Colonic mucosa (tissue), 4 donors: ENCODE measurements around the gene MYLK2. TPM values are rescaled to one million over a fixed set of nuclear protein-coding genes. Genes with fewer than 3 reads are reported as not detected.

ENCODE experiments used
- DNase-seq: peaks from one replicate; pipeline ENCODE4 v3.0.0-alpha.2; 2020
- H3K27ac ChIP-seq: fragments of 200-600 bp; one replicate; pipeline ENCODE4 v1.8.0; 2021
- H3K27me3 ChIP-seq: fragments of 200-600 bp; one replicate; pipeline ENCODE4 v1.8.0; 2021
- H3K36me3 ChIP-seq: fragments of 200-600 bp; one replicate; pipeline ENCODE4 v1.8.0; 2021
- H3K4me1 ChIP-seq: fragments of 200-600 bp; one replicate; pipeline ENCODE4 v1.8.0; 2021; ENCODE audit warnings: mild to moderate bottlenecking
- H3K4me3 ChIP-seq: fragments of 200-600 bp; one replicate; pipeline ENCODE4 v1.8.0; 2021
- H3K9ac ChIP-seq, 2 donors: one replicate each; pipeline ENCODE4 v1.7.0; 2013; ENCODE audit warnings: control low read depth in 2 of 2, low read depth in 2 of 2, low read length in 2 of 2
- H3K9me3 ChIP-seq: fragments of 200-600 bp; one replicate; pipeline ENCODE4 v1.8.0; 2021
- CTCF ChIP-seq: fragments of 200-600 bp; IDR thresholded peaks from one replicate; pipeline ENCODE4 v1.8.0; 2022; ENCODE audit warnings: antibody characterized with exemption, mild to moderate bottlenecking
- intact Hi-C: fragments of 100-400 bp; cut with DNase I; formaldehyde crosslinking; loops from one replicate; pipeline ENCODE4 v1.14.1; 2022
- total RNA-seq, 2 donors: library from RNA; stranded (reverse); fragmentation: NEBNext Ultra II Directional in 1 of 2; extraction: Animal tissue kit (Norgen Biotek cat#: 25700) in 1 of 2; gene quantifications; one replicate each; pipeline ENCODE4 v1.2.1, GENCODE V29; 2021
- donor health status: healthy.
- donor health status: DM: no; HTN: no; CAD: no.
- donor health status: DM: no; HTN: no; CAD: no.

The MYLK2 gene
- total RNA-seq, 2 donors from 2014 or later: 0.11 to 0.20 TPM

GRCh38 chr20:31831771-31832306 lies 12.7 kb downstream of the MYLK2 start:
- H3K9ac ChIP-seq: no peak overlapping the region
- no peaks in the 10 kb centered on the region for H3K9me3 ChIP-seq
- intact Hi-C loops: no loop called here
- no peak overlapping the region for H3K4me3 ChIP-seq
- no peak for TF ChIP-seq CTCF
- H3K27ac ChIP-seq: no peak overlapping the region
- DNase-seq: no peak
- no peaks in the 10 kb centered on the region for H3K36me3 ChIP-seq
- H3K27me3 ChIP-seq: no peaks in the 10 kb centered on the region
- no peaks in the 10 kb centered on the region for H3K4me1 ChIP-seq

GRCh38 chr20:31833130-31833930 lies 14.2 kb downstream of the MYLK2 start:
- Histone ChIP-seq H3K4me3 (no peak overlapping the region), H3K36me3 (no peaks in the 10 kb centered on the region), H3K27ac (no peak overlapping the region), H3K4me1 (no peaks in the 10 kb centered on the region), H3K27me3 (no peaks in the 10 kb centered on the region), H3K9ac (no peak overlapping the region), H3K9me3 (no peaks in the 10 kb centered on the region)
- TF ChIP-seq CTCF: peak; percentile 60
- intact Hi-C loops: no loop called here
- peak; percentile 58 for DNase-seq

- Histone ChIP-seq H3K36me3 (no peaks in the 10 kb centered on the region), H3K27me3 (no peaks in the 10 kb centered on the region), H3K27ac (no peak overlapping the region), H3K9me3 (no peaks in the 10 kb centered on the region), H3K4me3 (no peak overlapping the region), H3K4me1 (no peaks in the 10 kb centered on the region), H3K9ac (no peak overlapping the region)
- no peak for DNase-seq
- no peak for TF ChIP-seq CTCF
- intact Hi-C loops: no loop called here
Observed at GRCh38 chr20:31833931-31834521, 14.9 kb downstream of the MYLK2 start.

GRCh38 chr20:31835554-31835953 lies 16.4 kb downstream of the MYLK2 start:
- no peak for TF ChIP-seq CTCF
- no peaks in the 10 kb centered on the region for H3K4me1 ChIP-seq
- no peaks in the 10 kb centered on the region for H3K27me3 ChIP-seq
- intact Hi-C loops: no loop called here
- DNase-seq: no peak
- no peak overlapping the region for H3K9ac ChIP-seq
- H3K4me3 ChIP-seq: no peak overlapping the region
- no peaks in the 10 kb centered on the region for H3K36me3 ChIP-seq
- H3K27ac ChIP-seq: no peak overlapping the region
- no peaks in the 10 kb centered on the region for H3K9me3 ChIP-seq

- Histone ChIP-seq H3K4me3 (no peak overlapping the region), H3K36me3 (no peaks in the 10 kb centered on the region), H3K27ac (no peak overlapping the region), H3K9me3 (no peaks in the 10 kb centered on the region), H3K27me3 (no peaks in the 10 kb centered on the region), H3K9ac (no peak overlapping the region), H3K4me1 (no peaks in the 10 kb centered on the region)
- TF ChIP-seq CTCF: no peak
- peak; percentile 68 for DNase-seq
- intact Hi-C loops: no loop called here
Observed at GRCh38 chr20:31835977-31836852, 17.1 kb downstream of the MYLK2 start.
